Measurements from ENCODE around the gene SELP. TPM values are rescaled to one million over a fixed set of nuclear protein-coding genes. Genes with fewer than 3 reads are reported as not detected.

SELP gene
- total and polyA plus RNA-seq, 2 of the 13 experiments (the other 11 are each of a cell fraction or from before 2014, with no cell fraction given) = 0.11 TPM; not detected in 1

DNA sequence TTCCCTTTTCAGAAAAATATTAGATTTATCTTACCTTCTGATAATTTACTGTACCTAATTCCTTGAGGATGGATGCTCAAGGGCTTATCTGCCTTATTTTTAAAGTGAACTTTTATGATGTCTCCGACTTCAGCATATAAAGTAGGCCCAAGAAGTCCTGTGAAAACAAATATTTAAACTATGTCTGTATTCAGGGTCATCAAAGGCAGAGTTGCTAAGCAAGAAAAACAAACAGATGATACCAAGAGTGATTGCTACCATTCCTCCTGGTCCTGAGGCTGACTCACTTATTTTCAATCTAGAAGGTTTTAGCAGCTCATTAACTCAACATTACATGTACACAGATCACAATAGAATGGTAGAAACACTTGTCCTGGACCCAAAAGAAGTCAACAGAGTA lies 57.7 kb downstream of the SELP start (continued):
- TF ChIP-seq, protein P1, sequence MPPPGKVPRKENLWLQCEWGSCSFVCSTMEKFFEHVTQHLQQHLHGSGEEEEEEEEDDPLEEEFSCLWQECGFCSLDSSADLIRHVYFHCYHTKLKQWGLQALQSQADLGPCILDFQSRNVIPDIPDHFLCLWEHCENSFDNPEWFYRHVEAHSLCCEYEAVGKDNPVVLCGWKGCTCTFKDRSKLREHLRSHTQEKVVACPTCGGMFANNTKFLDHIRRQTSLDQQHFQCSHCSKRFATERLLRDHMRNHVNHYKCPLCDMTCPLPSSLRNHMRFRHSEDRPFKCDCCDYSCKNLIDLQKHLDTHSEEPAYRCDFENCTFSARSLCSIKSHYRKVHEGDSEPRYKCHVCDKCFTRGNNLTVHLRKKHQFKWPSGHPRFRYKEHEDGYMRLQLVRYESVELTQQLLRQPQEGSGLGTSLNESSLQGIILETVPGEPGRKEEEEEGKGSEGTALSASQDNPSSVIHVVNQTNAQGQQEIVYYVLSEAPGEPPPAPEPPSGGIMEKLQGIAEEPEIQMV (CRISPR knock-in tag; IDR thresholded peaks at IDR 0.05; ENCODE audit: low read depth) = no peak
- 0 out of 2 replicates have a peak, but pooled peaks have one; percentile 15 for TF ChIP-seq IRF2 (CRISPR knock-in tag; IDR thresholded peaks at IDR 0.05)
- TF ChIP-seq ZNF577 (CRISPR knock-in tag; IDR thresholded peaks at IDR 0.05; ENCODE audit: borderline replicate concordance, low read depth) = no peak
- no peak for TF ChIP-seq RNF2 (conservative IDR thresholded peaks at IDR 0.05; ENCODE audit: low read depth)
- no peak for TF ChIP-seq JARID2 (CRISPR knock-in tag; IDR thresholded peaks at IDR 0.05; ENCODE audit: insufficient replicate concordance)
- no peak for TF ChIP-seq SOX13 (IDR thresholded peaks at IDR 0.05)
- TF ChIP-seq SOX13 (CRISPR knock-in tag; conservative IDR thresholded peaks at IDR 0.05 in 1 of 2, IDR thresholded peaks at IDR 0.05 in 1 of 2) = peak in 1 of 2 experiments; percentile 83; a peak in 2 of 4 replicates
- no peak for TF ChIP-seq ZNF34 (CRISPR knock-in tag; IDR thresholded peaks at IDR 0.05; ENCODE audit: borderline replicate concordance)
- TF ChIP-seq ZFP37 (CRISPR knock-in tag; IDR thresholded peaks at IDR 0.05; ENCODE audit: borderline replicate concordance) = no peak
- TF ChIP-seq, protein P2, sequence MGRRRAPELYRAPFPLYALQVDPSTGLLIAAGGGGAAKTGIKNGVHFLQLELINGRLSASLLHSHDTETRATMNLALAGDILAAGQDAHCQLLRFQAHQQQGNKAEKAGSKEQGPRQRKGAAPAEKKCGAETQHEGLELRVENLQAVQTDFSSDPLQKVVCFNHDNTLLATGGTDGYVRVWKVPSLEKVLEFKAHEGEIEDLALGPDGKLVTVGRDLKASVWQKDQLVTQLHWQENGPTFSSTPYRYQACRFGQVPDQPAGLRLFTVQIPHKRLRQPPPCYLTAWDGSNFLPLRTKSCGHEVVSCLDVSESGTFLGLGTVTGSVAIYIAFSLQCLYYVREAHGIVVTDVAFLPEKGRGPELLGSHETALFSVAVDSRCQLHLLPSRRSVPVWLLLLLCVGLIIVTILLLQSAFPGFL (CRISPR knock-in tag; IDR thresholded peaks at IDR 0.05) = no peak
- TF ChIP-seq KAT2B (IDR thresholded peaks at IDR 0.05; ENCODE audit: borderline replicate concordance, low read depth, low read length) = no peak
- no peak for TF ChIP-seq REL (CRISPR knock-in tag; conservative IDR thresholded peaks at IDR 0.05)
- no peak for TF ChIP-seq ZNF816 (CRISPR knock-in tag; IDR thresholded peaks at IDR 0.05; ENCODE audit: borderline replicate concordance)
- no peak for TF ChIP-seq AGO1 (IDR thresholded peaks at IDR 0.05; ENCODE audit: low read depth, low read length, poor library complexity, severe bottlenecking)
- TF ChIP-seq ZNF891 (CRISPR knock-in tag; IDR thresholded peaks at IDR 0.05) = no peak
- TF ChIP-seq PHF20 (CRISPR knock-in tag; IDR thresholded peaks at IDR 0.05) = no peak
- no peak for TF ChIP-seq ZIK1 (CRISPR knock-in tag; IDR thresholded peaks at IDR 0.05; ENCODE audit: borderline replicate concordance, low read depth)
- TF ChIP-seq ZNF446 (CRISPR knock-in tag; IDR thresholded peaks at IDR 0.05) = no peak
- TF ChIP-seq JUND (CRISPR knock-in tag; IDR thresholded peaks at IDR 0.05) = peak; percentile 50; the same call in 1 of the 2 replicates
- TF ChIP-seq, protein P3, sequence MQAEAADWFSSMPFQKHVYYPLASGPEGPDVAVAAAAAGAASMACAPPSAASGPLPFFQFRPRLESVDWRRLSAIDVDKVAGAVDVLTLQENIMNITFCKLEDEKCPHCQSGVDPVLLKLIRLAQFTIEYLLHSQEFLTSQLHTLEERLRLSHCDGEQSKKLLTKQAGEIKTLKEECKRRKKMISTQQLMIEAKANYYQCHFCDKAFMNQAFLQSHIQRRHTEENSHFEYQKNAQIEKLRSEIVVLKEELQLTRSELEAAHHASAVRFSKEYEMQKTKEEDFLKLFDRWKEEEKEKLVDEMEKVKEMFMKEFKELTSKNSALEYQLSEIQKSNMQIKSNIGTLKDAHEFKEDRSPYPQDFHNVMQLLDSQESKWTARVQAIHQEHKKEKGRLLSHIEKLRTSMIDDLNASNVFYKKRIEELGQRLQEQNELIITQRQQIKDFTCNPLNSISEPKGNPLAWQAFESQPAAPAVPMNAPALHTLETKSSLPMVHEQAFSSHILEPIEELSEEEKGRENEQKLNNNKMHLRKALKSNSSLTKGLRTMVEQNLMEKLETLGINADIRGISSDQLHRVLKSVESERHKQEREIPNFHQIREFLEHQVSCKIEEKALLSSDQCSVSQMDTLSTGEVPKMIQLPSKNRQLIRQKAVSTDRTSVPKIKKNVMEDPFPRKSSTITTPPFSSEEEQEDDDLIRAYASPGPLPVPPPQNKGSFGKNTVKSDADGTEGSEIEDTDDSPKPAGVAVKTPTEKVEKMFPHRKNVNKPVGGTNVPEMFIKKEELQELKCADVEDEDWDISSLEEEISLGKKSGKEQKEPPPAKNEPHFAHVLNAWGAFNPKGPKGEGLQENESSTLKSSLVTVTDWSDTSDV (CRISPR knock-in tag; IDR thresholded peaks at IDR 0.05) = no peak
- TF ChIP-seq MIER3 (CRISPR knock-in tag; IDR thresholded peaks at IDR 0.05; ENCODE audit: borderline replicate concordance) = peak; percentile 68; the same call in 1 of the 2 replicates
- no peak for TF ChIP-seq GTF2F1 (IDR thresholded peaks at IDR 0.05; ENCODE audit: low read length)
- TF ChIP-seq, protein P4, sequence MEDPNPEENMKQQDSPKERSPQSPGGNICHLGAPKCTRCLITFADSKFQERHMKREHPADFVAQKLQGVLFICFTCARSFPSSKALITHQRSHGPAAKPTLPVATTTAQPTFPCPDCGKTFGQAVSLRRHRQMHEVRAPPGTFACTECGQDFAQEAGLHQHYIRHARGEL (CRISPR knock-in tag; IDR thresholded peaks at IDR 0.05) = no peak
- TF ChIP-seq, protein P5, sequence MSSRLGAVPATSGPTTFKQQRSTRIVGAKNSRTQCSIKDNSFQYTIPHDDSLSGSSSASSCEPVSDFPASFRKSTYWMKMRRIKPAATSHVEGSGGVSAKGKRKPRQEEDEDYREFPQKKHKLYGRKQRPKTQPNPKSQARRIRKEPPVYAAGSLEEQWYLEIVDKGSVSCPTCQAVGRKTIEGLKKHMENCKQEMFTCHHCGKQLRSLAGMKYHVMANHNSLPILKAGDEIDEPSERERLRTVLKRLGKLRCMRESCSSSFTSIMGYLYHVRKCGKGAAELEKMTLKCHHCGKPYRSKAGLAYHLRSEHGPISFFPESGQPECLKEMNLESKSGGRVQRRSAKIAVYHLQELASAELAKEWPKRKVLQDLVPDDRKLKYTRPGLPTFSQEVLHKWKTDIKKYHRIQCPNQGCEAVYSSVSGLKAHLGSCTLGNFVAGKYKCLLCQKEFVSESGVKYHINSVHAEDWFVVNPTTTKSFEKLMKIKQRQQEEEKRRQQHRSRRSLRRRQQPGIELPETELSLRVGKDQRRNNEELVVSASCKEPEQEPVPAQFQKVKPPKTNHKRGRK (CRISPR knock-in tag; IDR thresholded peaks at IDR 0.05) = no peak
- TF ChIP-seq SSRP1 (CRISPR knock-in tag; IDR thresholded peaks at IDR 0.05) = 0 out of 2 replicates have a peak, but pooled peaks have one; percentile 45

Data from HepG2 (cell line).